ENCODE results near the gene CDCP2. TPM values are rescaled to one million over a fixed set of nuclear protein-coding genes. Genes with fewer than 3 reads are reported as not detected.

CDCP2 gene
- total RNA-seq, 4 donors from 2014 or later: 0.19 TPM; not detected in 3

GRCh38 chr1:54137534-54138061, 15.2 kb downstream of the CDCP2 start:
- Histone ChIP-seq H3K27ac (no peak overlapping the region), H3K4me1 (no peaks in the 10 kb centered on the region), H3K27me3 (no peaks in the 10 kb centered on the region), H3K36me3 (no peaks in the 10 kb centered on the region), H3K9me3 (no peaks in the 10 kb centered on the region), H3K4me3 (no peak overlapping the region)
- DNase-seq: no peak
- WGBS, 2 donors: 47 to 67% methylated on average over 4 to 6 of the region's 10 CpGs
- intact Hi-C loops (cut with DNase I): no loop called here
- no peak for TF ChIP-seq POLR2A (IDR thresholded peaks at IDR 0.05)
- TF ChIP-seq CTCF (IDR thresholded peaks at IDR 0.05): no peak

- intact Hi-C loops (cut with DNase I): no loop called here
- Histone ChIP-seq H3K9me3 (no peaks in the 10 kb centered on the region), H3K36me3 (no peaks in the 10 kb centered on the region), H3K27me3 (no peaks in the 10 kb centered on the region), H3K4me3 (no peak overlapping the region), H3K4me1 (no peaks in the 10 kb centered on the region), H3K27ac (no peak overlapping the region)
- 74 to 79% methylated on average over 7 of the region's 7 CpGs for WGBS, 2 donors
- TF ChIP-seq POLR2A (IDR thresholded peaks at IDR 0.05) (no peak), CTCF (IDR thresholded peaks at IDR 0.05) (no peak)
- DNase-seq: no peak
Measured at GRCh38 chr1:54136963-54137533, 15.8 kb downstream of the CDCP2 start.

- Histone ChIP-seq H3K4me3 (no peak overlapping the region), H3K27ac (no peak overlapping the region), H3K36me3 (no peaks in the 10 kb centered on the region), H3K9me3 (no peaks in the 10 kb centered on the region), H3K27me3 (no peaks in the 10 kb centered on the region), H3K4me1 (no peaks in the 10 kb centered on the region)
- 83 to 95% methylated on average over 2 to 5 of the region's 17 CpGs for WGBS, 2 donors
- intact Hi-C loops (cut with DNase I): no loop called here
- no peak for TF ChIP-seq CTCF (IDR thresholded peaks at IDR 0.05)
- no peak for TF ChIP-seq POLR2A (IDR thresholded peaks at IDR 0.05)
- no peak for DNase-seq
Measured at GRCh38 chr1:54136269-54136896, 16.4 kb downstream of the CDCP2 start.

GRCh38 chr1:54135436-54136120, 17.2 kb downstream of the CDCP2 start:
- no peak for DNase-seq
- Histone ChIP-seq H3K36me3 (no peaks in the 10 kb centered on the region), H3K9me3 (no peaks in the 10 kb centered on the region), H3K4me3 (no peak overlapping the region), H3K4me1 (no peaks in the 10 kb centered on the region), H3K27ac (no peak overlapping the region), H3K27me3 (no peaks in the 10 kb centered on the region)
- WGBS, 2 donors: 63 to 70% methylated on average over 3 to 5 of the region's 5 CpGs
- intact Hi-C loops (cut with DNase I): no loop called here
- TF ChIP-seq CTCF (IDR thresholded peaks at IDR 0.05) (no peak), POLR2A (IDR thresholded peaks at IDR 0.05) (no peak)

- H3K4me3 ChIP-seq: no peak overlapping the region
- H3K27ac ChIP-seq: no peak overlapping the region
- intact Hi-C loops (cut with DNase I): no loop called here
- H3K9me3 ChIP-seq: no peaks in the 10 kb centered on the region
- whole genome bisulfite sequencing, 2 donors: 85 to 90% methylated on average over 2 of the region's 6 CpGs
- no peaks in the 10 kb centered on the region for H3K36me3 ChIP-seq
- no peak for DNase-seq
- no peaks in the 10 kb centered on the region for H3K4me1 ChIP-seq
- no peaks in the 10 kb centered on the region for H3K27me3 ChIP-seq
- TF ChIP-seq POLR2A (IDR thresholded peaks at IDR 0.05) (no peak), CTCF (IDR thresholded peaks at IDR 0.05) (no peak)
Measured at GRCh38 chr1:54134295-54134694, 18.5 kb downstream of the CDCP2 start.

Data from esophagus squamous epithelium (tissue), 5 donors.